Epithelial cell of proximal tubule (primary cell): ENCODE results near the gene ZSCAN16. TPM values are rescaled to one million over a fixed set of nuclear protein-coding genes. Genes with fewer than 3 reads are reported as not detected.

Experiments
- DNase-seq: peaks from one replicate; pipeline ENCODE4 v3.0.0-alpha.2; 2011; ENCODE audit warnings: low read depth
- H3K4me3 ChIP-seq: 2 replicates; pipeline ENCODE4 v1.5.1; 2011; ENCODE audit warnings: low read depth, mild to moderate bottlenecking, low read length
- total RNA-seq: library from RNA; depleted of rRNA; stranded (reverse); fragments of >200 nt; gene quantifications from 2 replicates; pipeline ENCODE4 v1.2.3, GENCODE V29; 2015
- TF ChIP-seq, protein P1 (sequence below): conservative IDR thresholded peaks from 2 replicates; pipeline ENCODE4 v1.5.1; 2012; ENCODE audit warnings: low read depth, mild to moderate bottlenecking, low read length

The ZSCAN16 gene
- total RNA-seq, 1 donor from 2014 or later: 7.4 TPM

DNA sequence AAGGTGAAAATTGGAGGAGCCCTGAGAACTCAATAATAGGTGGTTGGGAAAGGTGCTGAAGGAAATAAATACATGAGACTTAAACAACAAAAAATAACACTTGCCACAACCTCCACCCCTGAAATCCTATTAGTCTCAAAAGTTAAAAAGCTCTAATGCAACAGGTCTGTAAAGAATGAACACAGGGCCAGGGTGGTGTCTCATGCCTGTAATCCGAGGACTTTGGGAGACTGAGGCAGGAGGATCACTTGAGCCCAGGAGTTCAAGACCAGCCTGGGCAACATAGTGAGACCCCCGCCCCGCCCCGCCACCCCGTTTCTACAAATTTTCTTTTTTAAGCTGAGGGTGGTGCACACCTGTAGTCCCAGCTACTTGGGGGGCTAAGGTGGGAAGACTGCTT, 16.2 kb downstream of the ZSCAN16 start:
- TF ChIP-seq, protein P1, sequence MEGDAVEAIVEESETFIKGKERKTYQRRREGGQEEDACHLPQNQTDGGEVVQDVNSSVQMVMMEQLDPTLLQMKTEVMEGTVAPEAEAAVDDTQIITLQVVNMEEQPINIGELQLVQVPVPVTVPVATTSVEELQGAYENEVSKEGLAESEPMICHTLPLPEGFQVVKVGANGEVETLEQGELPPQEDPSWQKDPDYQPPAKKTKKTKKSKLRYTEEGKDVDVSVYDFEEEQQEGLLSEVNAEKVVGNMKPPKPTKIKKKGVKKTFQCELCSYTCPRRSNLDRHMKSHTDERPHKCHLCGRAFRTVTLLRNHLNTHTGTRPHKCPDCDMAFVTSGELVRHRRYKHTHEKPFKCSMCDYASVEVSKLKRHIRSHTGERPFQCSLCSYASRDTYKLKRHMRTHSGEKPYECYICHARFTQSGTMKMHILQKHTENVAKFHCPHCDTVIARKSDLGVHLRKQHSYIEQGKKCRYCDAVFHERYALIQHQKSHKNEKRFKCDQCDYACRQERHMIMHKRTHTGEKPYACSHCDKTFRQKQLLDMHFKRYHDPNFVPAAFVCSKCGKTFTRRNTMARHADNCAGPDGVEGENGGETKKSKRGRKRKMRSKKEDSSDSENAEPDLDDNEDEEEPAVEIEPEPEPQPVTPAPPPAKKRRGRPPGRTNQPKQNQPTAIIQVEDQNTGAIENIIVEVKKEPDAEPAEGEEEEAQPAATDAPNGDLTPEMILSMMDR: no peak
- no peak for DNase-seq
- H3K4me3 ChIP-seq: no peak overlapping the region

DNA sequence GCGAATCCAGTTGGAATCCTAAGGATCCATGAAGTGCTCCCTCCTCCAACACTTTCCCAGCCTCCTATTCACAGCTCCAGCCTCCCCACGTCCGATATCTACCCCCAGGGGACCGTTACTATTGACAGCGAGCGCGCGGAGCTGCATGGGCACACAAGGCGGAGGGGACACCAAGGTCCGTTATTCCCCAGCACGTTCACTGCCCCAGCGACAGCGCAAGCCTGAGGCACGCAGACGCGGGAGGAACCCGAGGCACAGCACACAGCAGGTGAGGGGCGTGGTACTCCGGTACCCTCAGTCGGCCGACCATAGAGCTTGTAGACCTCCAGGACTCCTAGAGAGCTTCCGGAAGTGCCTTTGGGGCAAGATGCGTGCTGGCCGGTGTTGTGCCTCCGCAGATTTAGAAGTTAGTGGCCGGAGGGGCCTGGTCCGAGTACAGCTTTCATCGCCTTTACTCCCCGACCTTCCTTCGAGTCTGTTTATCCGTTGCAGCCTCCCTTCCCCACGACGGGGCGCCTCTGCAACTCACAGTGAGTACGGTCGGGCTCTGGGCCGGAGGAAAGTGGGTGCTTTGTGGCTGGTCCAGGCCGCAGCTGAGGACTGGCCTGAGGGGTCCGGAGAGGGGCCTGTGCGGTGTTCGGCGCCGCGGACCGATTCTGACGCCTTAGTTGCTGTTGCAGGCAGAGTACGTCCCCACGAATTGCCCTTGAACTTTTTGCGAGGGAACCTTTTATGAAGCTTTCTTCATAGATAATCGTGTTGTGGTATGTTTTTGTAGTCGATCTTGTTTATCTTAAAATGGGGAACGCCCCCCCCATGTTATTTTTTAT, 17.3 kb downstream of the ZSCAN16 start, which contains the start of gene ZKSCAN8:
Gene ZKSCAN8 (plus strand): TSS at position 384 of the 830 bp plus-strand sequence. CDS start 6,525 bp downstream, outside the sequence.
- peak within 1 kb of the TSS; percentile 89 for H3K4me3 ChIP-seq
- TF ChIP-seq, protein P1: no peak
- peak; percentile 42 for DNase-seq

DNA sequence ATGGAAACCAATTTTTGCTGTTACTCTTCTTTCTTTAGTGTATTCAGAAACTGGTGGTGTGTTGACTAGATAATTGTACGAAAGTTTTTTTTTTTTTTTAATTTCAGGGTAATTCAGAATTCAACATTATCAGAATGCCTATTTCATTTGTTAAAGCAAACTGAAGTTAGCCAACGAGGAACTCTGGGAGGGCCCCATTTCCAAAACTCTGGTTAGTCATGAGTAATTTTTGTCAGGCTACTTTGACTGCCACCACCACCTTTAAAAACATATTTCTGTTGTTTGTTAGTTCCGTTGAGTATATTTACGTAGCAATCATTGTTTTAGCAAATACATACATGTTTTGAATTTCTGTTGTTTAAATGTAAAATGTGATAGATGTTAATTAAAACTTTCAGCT, 18.0 kb downstream of the ZSCAN16 start:
- TF ChIP-seq, protein P1: no peak
- H3K4me3 ChIP-seq: peak overlapping the region; percentile 89
- DNase-seq: no peak

DNA sequence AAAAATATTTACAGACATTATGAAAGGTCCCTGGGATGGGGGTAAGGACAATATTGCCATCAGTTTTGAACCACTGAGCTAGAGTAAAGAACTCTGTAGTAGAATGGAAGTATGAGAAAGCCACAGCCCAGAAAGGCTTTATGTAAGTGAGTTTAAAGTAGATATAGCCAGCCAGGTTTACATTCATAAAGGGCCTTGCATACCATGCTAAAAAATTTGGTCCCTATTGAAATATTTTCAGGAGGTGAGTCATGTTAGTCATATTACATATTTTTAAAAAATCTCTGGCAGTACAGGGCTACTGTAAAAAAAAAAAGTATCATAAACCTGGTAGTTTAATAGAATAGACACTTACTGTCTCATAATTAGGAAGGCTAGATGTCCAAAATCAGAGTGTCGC, 20.8 kb downstream of the ZSCAN16 start:
- no peak for DNase-seq
- H3K4me3 ChIP-seq: no peak overlapping the region
- TF ChIP-seq, protein P1: no peak

DNA sequence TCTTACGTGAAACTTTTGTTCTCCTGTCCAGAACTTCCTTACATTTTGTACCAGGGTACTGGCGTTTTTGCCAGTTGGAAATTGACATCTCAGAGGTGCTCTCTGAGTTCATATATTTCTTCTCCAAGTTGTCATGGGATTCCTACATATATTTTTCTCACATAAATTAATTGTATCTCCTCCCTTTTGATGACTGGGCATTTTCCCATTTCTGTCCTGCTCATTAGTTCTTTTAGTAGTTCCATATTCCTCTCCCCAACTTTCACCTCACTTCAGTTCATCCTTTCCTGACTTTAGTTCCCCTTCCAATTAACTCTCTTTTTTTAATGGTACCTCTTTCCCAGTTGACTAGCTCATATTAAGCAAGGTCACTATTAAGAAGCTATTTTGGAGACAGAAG, 28.1 kb downstream of the ZSCAN16 start:
- no peak overlapping the region for H3K4me3 ChIP-seq
- TF ChIP-seq, protein P1: no peak
- DNase-seq: no peak

DNA sequence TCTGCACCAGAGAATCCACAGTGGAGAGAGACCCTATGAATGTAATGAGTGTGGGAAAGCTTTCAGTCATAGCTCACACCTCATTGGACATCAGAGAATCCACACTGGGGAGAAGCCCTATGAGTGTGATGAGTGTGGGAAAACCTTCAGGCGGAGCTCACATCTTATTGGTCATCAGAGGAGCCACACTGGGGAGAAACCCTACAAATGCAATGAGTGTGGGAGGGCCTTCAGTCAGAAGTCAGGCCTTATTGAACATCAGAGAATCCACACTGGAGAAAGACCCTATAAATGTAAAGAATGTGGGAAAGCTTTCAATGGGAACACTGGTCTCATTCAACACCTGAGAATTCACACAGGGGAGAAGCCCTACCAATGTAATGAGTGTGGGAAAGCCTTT, 29.1 kb downstream of the ZSCAN16 start:
- DNase-seq: no peak
- no peak overlapping the region for H3K4me3 ChIP-seq
- TF ChIP-seq, protein P1: no peak

DNA sequence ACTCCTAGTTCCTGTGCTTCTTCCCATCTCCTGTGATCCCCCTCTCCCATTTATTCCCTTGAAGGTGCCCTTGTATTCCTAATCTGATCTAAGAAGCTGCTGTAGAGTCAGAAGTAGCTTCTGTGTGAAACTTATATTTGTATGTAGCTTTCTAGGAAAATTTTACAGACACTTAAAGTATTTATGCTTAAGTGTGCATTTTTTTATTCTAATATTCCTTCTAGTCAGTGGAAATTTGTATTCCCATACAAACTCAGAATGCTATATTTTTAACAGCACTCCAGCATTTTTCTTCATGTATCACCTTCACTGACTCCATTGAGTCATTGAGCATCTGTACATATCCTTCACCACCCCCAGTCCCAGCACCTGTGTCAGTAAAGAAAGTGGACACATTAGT, 29.9 kb downstream of the ZSCAN16 start:
- TF ChIP-seq, protein P1: no peak
- DNase-seq: no peak
- no peak overlapping the region for H3K4me3 ChIP-seq
